NCI-H1105 treated with DMSO at 0.1 percent for 48 hours (cell line): ENCODE results near the gene MAEA.

ENCODE experiments used
- DNase-seq: peaks from one replicate; lab custom pipeline; 2025; lab: John Stamatoyannopoulos, UW

MAEA gene

DNA sequence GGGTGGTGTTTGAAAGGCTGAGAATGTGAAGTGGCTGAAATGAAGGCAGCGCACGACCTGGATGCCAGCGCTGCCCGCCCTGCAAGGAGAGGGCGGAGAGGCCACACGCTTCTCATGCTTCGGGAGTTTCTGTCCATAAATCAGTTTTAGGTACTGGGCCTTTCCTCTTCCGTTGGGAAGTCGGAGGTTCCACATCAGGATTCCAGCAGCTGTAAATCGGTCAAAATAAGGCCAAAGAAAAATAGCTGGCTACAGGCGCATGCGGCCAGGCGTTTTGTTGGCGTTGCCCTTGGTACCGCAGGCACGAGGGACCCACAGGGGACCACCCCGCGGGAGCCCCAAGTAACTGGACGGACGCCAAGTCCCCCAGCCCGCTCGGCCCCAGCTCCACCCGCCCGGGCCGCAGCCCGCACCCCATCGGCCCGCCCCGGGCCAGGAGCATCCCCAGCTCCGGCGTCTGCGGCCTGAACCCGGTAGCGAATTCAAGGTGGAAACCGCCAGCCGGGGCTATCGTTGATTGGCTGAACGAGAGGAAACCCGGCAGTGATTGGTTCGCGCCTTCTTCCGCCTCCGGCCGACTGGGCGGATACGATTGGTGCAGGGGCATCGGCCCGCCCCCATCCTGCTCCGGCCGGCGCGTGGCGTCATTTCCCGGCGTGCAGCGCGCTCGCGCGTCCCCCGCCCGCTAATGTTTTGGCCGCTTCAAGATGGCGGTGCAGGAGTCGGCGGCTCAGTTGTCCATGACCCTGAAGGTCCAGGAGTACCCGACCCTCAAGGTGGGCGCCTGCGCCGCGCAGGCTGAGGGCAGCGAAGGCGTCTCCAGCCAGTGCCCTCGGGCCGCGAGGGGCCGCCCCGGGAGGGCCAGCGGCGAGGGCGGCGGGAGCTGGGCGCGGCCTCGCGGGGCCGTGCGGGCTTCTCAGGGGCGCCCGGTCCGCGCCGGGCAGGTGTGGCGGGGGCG, at the start of gene MAEA:
TSS of gene MAEA (plus strand) at position 685 of the 958 bp plus-strand sequence. CDS start at position 708, 23 bp downstream.
- peak; percentile 85 for DNase-seq

DNA sequence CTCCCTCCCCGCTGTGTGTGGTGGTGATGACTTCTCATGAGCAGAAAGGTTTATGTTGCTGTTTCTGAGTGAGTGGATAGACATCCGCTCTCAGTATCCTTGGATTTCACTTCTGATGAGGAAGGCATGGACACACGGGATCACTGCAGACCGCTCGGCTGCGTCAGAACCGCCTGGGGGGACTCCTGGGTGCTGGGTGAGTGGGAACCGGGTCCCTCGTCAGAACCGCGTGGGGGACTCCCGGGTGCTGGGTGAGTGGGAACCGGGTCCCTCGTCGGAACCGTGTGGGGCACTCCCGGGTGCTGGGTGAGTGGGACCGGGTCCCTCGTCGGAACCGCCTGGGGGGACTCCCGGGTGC, 49.8 kb upstream of the MAEA start:
- no peak for DNase-seq

DNA sequence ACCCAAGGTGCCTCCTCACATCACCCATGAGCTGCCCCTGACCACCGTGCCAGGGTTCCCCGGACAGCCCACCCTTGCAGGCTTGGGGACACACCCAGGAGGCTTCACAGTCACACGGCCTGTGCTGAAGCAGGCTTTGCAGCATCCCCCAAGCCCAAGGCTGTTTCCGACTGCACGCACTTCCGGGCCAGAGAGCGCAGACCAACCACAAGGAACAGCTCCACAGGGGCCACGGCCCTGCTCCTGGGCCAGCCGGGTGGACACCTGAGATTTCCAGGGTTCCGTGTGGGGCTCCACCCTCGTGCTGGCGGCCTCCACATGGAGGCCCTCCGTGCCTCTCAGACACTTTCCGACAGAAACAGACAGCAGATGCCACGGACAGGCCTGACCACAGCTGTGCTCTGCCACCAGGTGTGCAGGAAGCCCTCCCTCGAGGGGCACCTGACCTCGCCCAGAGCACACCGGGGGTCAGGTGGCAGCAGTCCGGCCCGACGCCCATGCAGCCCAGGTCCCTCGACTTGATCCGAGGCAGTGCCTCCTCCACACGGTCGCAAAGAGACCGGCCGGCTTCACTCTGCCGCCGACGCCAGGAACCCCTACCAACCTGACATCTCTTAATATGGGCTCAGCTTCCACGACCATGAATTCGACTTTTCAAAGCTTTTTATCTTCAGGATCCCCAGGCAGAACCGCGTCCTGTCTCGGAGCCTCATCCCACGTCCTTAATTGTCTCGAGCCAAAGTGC, 48.8 kb upstream of the MAEA start:
- no peak for DNase-seq

DNA sequence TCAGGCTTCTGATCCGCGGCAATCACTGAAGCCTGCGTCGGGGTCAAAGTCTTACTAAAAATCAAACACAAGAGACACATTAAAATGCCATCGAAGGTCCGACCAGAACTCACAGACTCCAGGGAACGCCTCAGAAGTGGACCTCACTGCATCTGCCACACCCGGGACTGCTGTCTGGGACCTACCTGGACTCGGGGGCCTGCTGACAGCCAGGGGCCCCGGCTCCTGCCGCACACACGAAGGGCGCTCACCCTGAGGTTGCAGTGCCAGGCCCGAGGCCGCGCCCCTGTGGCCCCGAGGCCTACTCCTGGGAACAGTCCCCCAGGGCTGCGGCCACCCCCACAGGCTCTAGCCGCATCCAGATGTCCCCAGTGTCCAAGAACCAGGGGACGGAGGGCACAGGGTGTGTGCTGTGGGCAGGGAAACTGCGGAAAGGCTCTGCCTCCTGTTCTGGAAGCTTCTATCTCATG, 48.2 kb upstream of the MAEA start:
- no peak for DNase-seq

DNA sequence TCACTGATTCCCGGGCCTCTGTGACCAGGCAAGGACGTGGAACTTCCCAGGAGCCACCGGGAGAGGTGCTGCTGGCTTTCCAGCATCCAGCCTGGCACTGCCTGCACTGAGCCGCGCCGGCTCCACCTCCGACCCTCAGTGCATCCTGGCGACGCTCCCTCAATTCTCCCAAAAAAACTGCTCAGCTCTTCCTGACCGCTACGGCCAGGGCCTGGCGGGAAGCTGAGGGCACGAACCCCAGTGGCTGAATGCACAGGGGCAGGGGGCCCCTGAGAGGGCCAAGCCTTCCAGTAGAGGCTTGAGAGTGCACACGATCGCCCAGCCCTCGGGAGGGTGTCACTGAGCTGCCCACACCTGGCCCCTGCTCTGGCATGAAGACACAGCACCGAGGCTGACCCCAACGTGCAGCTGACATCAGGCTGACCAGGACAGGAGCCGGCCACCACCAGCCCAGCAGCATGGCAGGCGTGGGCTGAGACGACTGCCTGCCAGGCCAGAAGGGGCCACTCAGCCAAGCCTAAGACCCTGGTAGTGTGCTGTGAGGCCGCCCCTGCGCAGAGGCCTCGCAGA, 47.7 kb upstream of the MAEA start:
- DNase-seq = no peak

DNA sequence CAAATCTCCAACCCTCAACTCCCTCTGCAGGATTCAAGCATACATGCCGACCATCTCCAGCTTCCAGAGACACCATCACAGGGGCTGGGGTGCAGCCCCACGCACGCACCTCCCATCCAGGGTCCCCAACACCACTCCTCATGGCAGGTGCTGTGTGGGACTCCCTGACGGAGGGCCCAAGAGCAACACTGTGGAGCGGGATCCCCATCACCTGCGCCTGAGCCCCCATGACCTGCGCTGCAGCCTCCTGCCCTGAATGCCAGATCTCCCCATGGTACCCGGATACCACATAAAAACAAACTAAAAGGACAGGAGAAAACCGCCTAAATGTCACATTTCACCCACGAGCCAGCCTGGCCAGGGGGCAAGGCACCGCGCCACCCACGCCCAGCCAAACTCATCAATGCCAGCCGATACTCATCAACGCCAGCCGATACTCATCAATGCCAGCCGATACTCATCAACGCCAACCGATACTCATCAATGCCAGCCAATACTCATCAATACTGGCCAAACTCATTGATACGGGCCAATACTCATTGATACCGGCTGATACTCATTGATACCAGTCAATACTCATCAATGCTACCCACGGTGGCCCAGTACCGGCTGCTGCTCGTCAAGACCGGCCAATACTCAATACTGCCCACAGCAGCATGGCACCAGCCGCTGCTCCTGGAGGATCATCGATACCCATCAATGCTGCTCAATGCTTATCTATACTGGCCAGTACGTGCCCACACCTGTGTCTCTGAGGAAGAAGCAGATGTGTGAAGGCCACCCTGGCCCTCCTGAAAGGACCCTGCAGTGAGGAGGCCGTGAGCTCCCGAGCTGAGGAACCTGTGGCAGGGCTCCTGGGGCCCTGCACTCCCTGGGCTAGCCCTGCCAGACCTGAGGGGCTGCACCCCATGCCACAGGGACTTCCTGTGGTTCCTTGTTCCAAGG, 46.9 kb upstream of the MAEA start:
- no peak for DNase-seq

DNA sequence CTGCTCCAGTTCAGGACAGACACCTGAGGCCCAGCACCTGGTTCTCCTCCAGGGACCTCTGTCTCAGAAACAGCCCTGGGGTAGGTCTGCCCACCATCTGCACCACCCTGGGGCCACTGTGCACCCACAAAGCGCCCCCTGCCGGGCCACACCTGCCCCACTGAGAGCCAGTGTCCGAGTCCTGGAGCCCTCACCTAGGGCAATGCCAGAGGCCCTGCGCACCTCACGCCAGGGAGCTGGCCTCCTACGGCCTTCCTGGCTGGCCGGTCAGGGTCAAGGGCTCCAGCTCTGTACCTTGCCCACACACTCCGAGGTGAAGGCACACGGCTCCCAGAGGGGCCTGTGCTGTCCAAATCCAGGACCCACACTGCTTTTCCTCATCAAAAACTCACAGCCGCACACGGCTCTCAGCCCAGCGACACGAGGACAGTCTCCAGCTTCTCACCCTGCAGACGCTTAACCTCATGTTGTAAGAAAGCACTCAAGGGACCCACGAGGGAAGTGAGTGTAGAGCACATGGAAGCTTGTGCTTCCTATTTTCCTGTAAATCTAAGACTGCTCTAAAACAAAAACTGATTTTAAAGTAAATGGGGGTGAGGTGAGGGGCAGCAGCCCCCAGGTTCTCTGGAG, 46.1 kb upstream of the MAEA start:
- DNase-seq = no peak

DNA sequence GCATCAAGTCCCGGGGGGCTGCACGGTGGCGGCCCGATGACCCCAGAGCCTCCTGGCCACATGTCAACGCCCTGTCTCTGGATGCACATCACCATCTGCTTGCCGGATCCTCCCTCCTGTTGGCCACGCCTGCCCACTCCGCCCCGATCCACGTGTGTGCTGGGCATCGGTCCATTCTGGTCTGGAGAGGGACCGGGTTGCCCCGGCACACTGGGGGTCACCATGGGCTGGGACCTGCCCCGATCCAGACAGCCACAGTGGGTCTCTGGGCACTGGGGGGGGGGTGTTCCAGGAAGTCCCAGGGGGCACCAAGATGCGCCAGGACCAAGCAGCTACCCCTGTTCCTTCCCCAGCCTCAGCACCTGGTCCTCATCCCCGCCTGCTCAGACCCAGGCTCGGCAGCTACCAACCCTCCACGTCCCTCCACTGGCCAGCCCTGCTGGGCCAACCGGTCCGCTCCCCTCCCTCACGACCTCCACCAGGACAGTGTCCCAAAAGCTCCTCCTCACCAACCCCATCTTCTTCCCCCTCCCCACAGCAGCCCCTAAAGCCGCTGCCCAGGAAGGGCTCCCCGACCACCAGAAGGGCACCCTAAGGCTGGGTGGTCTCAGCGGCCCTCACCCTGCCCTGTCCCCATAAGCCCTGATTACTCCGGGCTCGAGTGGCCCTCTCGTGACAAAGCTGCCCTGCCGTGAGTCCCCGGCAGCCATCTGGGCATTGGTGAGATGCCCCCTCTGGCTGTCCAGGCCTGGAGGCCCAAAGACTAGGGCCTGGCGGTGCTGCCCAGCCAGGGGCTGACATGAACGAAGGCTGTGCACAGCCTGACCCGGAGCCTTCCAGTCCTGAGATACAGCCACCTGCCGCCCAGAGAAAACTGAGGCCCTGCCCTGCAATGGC, 45.4 kb upstream of the MAEA start:
- no peak for DNase-seq

DNA sequence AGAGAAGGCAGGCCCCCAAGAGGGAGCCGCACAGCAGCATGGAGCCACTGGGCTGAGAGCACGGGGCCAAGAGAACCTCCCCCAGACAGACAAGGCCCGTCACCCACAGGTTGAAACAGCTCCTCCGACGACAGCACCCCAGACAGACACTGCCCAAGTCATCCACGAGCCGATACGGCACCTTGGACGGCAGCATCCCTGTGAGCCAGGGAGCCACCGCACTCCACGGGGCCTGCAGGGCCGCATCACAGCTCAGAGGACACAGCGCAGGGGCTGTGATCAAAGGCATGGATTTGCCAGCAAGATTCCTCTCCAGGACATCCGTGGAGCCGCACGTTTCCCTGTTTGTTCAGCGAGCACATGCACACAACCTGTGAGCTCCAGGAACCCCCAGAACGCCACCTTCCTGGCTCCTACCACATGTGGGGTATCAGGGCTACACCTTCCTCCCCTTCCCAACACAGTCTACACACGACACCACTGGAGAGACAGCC, 44.7 kb upstream of the MAEA start:
- no peak for DNase-seq

DNA sequence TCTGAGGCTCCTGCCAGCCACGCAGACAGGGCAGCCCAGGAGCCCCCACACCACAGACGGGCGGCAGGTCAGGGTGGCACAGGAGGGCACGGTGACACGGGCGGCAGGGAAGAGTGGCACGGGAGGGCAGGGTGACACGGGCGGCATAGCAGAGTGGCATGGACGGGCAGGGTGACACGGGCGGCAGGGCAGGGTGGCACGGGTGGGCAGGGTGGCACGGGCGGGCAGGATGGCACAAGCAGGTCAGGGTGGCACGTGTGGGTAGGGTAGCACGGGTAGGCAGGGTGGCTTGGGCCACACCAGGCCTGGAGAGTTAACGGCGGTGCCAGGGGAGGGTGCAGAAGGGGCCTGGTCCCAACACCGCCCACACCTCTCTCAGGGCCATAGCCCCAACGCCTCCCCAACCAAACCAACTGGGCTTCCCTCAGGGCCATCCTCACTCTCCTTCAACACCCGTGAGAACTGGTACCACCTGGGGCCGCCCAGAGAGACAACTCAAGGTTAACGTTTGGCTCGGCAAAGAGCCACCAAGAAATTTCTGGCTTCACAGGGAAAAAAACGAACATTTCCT, 44.1 kb upstream of the MAEA start:
- no peak for DNase-seq

DNA sequence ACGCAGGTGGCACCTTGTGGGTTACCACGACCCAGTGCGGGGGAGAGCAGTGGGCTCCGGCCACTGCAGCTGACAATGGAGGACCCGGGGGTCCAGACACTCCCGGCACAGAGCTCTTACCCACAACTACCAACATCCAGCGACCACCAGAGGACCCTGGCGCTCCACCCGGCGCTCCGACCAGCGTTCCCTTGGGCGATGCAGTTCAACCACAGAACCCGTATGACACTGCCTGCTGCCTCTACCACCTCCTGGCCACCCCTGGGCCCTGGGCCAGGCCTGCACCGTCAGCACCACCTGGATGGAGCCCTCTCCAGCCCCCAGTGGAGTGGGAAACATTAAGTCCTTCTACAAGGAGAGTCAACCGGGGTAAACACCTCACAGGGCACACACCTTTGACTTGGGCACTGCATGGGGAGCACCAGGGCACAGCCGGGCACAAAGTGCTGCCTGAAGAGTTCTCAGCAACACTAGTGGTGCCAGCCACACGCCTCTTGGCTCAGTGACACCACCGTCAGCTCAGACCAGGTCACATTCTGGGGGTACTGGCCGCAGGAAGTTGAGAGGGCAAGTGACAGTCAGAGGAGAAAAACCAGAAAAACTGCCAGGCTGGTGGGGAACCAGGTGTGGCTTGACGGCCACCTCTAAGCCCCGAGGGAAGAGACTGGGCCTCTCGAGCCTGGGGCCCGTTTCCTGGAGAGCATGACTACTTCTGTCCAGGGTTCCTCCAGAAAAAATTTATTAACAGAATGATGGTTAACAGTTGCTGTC, 43.4 kb upstream of the MAEA start:
- DNase-seq = no peak

DNA sequence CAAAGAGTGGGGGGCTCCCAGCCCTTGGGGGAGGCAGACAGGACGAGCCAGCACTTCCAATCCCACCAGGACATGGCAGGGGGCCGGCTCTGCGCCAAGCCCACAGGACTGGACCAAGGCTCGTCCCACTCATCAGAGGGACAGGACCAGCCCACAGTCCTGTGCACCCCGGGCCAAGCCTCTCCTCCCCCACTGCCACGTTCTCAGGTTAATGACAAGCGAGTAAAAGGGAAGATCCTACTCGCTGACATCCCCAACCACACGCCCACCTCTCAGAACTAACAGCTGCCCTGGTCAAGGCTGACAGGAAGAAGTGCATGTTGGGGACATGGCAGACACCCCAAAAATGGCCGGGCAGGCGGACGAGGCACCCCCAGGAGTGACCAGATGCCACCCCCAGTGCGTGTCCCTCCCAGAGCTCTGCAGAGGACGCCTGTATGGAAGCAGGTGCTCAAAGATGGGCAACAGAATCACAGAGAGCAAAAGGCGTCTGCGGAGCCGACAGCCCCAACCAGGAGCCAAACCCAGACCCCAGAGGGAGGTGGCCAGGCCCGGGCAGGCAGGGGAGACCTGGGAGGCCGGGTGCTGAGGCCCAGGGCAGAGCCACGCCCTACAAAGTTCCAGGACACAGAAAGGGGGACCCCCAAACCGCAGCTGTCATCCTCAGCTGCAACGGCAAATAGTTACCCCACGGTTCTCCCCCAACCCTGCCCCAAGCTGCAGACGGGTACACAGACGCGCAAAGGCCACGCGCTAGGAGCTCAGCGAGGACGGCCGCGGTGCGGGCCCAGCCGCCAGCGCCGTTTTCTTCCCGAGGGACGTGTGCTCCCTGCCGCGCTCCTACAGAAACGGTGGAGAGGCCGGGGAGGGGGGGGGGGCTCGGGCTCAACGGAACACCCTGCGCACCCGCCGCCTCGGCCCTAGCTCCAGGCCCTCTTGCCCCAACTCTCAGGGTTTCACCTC, 42.5 kb upstream of the MAEA start:
- DNase-seq = no peak

DNA sequence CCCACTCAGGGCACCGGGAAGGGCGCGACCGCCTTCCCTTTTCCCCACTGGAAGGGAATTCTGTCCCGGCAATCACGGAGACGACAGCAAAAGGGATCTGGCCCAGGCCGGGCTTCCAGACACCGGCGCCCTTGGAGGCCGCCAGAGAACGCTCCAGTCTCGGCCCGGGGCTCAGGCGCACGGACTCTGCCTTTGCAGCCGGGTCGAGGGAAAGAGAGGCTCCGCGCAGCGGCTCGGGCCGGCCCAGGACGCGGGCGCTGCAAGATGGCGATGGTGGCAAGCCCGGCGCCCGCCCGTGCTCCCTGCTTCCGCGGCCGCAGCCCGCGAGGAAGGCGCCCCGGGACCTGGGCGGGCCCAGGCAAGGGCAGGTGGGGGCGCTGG, 41.8 kb upstream of the MAEA start:
- no peak for DNase-seq

DNA sequence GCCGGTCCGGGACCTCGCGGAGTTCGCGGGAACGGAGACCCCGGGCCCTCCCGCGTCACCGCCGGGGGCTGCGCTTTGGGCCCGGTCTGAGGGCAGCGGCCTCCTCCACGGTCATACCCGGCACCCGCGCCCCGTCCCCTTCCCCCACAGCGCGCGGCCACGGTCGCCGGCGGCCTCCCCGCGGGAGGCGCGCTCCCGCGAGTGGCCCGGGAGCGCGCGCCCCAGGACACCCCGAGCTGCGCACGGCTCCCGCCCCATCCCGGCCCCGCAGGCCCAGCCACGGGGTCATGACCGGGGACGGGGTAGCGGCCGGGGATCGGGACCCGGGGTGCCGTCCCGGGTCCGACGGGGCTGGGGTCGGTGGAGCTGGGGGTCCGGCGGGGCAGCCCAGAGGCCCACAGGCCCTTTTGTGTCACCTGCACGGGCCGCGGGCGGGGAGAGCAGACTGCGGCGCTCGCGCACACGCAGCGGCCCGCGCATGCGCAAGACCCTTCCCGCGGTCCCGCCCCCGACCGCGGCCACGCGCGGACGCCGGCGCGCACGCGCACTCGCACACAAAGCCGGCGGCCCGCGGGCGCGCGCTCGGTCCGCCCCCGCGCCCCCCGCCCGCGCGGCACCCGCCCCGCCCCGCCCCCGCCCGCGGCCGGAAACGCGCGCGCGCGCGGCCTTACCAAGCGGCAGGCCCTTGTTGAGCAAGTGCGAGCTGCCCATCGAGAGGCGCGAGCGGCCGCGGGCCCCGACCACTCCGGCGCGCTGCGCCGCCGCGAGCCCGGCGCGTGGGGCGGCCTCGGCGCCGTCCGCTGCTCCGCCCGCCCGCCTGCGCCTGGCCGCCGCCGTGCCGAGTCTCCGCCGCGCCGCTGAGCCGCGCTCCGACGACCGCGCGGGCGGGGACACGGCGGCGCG, 41.2 kb upstream of the MAEA start, which contains the start of gene CTBP1:
TSS of gene CTBP1 (minus strand) at position 886 of the 903 bp plus-strand sequence. CDS start 7,799 bp downstream, outside the sequence.
- peak; percentile 47 for DNase-seq

DNA sequence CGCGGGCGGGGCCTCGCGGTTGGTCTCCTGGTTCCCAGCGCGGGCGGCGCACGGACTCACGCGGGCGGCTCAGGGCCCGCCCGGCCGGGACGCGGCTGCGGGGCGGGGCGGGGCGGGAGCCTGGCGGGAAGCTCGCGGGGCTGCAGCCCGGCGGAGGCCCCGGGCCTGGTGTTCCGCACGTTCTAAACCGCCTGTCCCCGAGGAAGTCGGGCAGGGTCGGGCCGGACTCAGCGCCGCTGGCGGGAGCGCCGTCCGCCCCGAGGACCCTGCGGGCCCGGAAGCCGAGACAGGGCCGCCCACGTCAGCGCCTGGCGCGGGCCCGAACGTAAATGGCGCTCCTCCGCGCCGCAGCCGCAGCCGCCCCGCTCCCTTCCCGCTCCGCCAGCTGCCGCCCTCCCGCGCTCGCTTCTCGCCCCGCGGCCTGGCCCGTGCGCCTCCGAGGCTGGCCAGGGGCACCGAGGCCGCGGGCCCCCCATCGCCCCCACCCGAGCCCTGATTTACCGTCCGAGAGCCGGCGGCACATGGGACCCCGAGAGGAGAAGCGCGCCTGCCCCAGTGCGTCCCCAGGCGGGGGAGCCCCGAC, 40.5 kb upstream of the MAEA start:
- peak; percentile 53 for DNase-seq
